ENCODE data around the gene ADAMTS2.
"Not testable (repeated sequence)": the region's sequence is repeated elsewhere in the genome, so short reads cannot be mapped to it uniquely, and the experiment has no call there.

The ADAMTS2 gene

DNA sequence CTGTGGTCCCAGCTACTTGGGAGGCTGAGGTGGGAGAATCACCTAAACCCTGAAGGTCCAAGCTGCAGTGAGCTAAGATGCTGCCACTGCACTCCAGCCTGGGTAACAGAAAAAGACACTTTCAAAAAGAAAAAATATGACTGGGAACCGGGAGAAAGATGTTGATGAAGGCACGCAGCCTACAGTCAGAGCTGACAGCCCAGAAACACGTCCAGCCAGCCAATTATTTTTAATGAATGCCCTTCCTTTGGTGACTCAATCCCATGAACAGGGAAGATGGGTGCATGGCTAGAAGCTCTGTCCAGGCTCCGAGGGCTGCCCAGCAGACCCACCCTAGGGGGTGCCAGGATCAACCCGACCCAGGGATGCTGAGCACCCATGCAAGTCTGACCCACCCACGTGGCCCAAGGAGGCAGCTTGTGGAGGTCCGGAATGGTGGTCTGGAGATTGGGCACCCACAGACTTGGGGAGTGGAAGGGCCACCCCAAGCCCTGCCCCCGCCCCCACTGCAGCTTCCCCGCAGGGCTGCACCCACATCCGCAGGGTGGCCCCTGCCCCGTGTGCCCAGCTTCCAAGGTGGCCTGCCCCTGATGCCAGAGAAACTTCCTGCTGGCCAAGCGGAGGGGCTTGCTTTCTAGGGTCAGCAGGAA lies 51.0 kb downstream of the ADAMTS2 start:
- no peak for DNase-seq

DNA sequence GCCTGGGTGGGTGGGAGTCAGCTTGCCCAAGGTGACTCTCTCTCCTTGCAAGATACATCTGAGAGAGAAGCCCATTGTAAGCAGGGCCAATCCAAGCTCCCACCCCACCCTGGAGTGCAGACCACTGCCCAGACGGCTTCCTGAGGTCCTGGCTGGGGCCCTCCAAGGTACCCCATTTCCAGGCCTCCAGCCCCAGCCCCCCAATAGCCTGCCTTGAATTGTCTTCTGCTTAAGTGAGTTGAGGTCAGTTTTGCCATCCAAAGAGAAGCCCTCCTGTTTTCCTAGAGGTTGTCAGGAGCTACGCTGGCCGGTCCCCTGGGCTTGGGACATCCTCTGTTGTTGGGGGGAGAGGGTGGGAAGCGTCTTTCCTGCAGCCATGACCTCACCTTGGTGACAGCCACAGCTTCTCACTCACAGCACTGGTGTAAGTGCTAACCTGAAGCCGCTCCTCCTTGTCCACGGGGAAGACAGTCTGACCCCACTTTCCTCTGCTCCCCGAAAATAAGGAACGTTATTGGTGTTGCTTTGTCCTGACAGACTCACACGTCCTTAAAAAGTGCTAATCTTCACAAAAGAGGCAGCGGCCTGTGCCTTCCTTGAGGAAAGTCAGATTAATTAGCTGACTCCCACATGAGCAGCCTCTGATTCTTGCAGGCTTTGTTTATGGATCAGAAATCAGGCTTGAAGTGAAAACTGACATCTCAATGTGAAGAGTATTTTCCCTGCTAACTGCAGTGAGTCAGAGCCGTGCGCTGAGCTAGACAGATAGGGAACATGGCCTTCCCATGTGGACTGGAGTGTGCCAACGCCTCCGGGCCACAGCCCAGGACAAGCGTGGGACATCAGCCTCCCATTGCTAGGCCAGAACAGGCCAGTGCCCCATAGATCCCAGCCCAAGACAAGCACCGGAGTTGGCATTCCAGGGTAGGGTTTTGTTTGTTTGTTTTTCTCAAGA lies 52.3 kb downstream of the ADAMTS2 start:
- no peak for DNase-seq

GRCh38 chr5:179292202-179292601 lies 53.1 kb downstream of the ADAMTS2 start:
- no peak for DNase-seq

GRCh38 chr5:179290681-179291540 lies 54.4 kb downstream of the ADAMTS2 start:
- no peak for DNase-seq

GRCh38 chr5:179289756-179290385 lies 55.4 kb downstream of the ADAMTS2 start:
- DNase-seq = no peak

DNA sequence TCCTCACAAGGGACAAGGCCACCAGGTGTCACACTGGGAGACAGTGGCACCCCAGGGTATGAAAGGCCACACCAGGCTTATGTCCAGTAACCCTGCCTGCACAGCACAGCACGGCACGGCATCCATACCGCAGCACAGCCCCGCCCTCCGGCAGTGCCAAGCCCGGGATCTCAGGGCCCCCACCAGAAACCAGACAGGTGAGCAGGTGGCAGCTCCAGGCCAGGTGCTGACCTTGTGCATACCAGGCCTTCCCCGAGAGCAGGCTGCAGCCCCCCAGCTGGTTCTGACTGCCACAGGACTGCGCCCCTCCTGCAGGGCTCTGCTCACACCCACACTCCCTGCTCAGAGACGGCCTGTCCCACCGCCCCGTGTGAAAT lies 56.5 kb downstream of the ADAMTS2 start:
- no peak for DNase-seq

DNA sequence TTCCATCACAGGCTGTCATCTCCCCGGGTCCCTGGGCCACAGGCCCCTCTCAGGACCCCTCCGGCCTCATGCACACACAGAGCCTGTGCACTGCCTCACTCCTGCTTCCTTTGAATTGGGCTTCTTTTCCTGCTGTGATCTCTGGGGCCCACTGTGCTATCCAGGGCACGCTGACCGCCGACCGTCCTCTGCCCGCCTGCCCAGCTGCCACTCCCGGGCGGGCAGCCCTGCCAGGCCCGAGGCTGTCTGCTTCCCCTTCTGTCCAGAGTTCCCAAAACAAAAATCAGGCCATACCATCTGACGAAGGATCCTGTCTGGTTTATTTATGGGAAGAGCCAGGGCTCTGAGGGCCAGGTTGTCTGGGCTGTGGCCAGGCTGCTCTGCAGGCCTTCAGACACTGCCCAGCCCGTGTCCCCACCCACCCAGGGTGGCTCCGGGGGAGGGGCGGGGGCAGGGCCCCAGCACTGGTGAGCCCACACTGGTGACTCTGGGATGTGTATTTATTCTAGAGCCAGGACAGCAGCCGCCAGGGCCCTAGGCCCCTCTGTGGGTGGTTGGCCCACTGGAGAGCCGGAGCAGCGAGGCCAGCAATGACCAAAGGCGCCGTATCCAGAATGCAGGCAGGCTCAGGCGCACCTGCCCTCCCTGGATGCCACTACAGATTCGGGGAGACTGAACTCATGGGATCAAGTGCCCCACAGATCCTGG lies 57.0 kb downstream of the ADAMTS2 start:
- DNase-seq = no peak

GRCh38 chr5:179287631-179288030 lies 57.6 kb downstream of the ADAMTS2 start:
- no peak for DNase-seq

DNA sequence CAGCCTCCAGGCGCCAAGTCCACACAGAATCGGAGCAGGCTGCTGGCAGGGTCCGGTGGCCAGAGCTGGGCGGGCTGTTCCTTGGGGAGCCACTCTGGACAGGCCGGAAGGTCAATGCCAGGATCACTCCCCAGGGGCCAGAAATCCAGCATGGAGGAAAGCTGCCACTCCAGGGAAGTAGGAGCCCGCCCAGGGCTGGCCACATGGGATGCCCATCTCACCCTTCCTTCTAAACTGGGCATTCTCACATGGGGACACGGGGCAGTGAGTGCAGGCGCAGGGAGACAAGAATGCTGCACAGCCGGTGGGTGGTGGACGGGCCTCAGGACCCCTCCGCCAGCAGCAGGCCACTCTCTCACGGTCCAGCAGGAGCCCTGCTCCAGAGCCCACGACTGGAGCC lies 58.2 kb downstream of the ADAMTS2 start:
- DNase-seq = no peak

DNA sequence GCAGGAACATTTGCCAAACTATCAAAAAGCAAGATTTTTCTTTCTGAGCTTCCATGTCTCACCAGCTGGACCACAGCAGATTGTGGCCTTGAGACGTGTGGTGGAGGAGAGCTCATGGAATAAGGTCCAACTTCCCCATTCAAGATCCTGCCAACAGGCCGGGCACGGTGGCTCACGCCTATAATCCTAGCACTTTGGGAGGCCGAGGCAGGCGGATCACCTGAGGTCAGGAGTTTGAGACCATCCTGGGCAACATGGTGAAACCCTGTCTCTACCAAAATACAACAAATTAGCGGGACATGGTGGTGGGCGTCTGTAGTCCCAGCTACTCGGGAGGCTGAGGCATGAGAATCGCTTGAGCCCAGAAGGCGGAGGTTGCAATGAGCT lies 59.5 kb downstream of the ADAMTS2 start:
- not testable (repeated sequence) for DNase-seq

DNA sequence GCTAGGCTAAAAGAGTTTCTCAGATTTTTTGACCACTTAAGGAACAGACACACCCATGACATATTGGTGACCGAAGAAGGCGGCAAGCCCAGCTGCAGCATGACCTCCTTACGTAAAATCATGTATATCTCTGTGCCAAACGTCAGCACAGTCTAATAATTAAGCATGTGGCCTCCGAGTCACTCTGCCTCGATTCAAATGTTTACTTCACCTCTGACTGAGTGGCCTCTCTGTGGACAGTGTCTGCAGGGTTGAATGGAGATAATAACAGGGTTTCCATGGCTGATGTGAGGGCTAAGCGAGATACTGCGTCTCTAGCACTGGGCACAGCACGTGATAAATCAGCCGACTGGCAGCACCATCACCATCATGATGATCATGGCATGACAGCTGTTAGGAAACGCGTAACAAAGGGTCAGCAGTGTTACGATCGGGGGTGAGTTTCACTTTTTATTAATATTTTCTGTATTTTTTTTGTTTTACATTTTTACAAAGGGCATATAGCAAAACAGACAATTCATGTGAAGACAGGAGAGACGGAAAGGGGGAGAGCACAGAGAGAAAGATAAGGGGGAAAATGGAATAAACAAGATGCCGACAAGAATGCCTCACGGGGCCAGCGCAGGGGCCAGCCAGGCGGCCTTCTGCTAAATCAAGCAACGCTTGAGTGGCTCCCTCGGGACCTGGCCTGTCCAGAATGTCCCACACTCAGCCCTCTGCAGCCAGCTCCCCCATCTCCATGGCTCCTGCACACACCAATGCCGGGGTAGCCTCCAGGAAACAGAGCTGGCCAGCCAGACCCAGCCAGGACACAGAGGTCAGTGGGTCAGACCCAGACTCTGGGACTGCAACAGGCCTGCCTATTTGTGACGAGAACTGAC lies 60.3 kb downstream of the ADAMTS2 start:
- no peak for DNase-seq

GRCh38 chr5:179283908-179284307 lies 61.4 kb downstream of the ADAMTS2 start:
- not testable (repeated sequence) for DNase-seq

DNA sequence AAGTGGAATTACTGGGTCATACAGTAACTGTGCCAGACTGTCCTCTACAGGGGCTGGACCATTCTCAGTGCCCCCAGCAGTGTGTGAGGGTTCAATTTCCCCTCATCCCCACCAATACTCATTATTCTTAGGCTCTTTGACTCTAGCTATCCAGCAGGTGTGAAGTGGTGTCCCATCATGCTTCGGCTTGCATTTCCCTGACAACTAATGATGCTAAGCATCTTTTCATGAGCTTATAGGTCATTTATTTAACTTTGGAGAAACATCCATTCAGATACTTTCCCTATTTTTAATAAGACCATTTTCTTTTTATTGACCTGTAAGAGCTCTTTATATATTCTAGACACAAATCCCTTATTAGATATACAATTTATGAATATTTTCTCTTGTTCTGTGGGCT lies 63.6 kb downstream of the ADAMTS2 start:
- no peak for DNase-seq

- no peak for DNase-seq
Measured at GRCh38 chr5:179280095-179280490, 65.2 kb downstream of the ADAMTS2 start.

DNA sequence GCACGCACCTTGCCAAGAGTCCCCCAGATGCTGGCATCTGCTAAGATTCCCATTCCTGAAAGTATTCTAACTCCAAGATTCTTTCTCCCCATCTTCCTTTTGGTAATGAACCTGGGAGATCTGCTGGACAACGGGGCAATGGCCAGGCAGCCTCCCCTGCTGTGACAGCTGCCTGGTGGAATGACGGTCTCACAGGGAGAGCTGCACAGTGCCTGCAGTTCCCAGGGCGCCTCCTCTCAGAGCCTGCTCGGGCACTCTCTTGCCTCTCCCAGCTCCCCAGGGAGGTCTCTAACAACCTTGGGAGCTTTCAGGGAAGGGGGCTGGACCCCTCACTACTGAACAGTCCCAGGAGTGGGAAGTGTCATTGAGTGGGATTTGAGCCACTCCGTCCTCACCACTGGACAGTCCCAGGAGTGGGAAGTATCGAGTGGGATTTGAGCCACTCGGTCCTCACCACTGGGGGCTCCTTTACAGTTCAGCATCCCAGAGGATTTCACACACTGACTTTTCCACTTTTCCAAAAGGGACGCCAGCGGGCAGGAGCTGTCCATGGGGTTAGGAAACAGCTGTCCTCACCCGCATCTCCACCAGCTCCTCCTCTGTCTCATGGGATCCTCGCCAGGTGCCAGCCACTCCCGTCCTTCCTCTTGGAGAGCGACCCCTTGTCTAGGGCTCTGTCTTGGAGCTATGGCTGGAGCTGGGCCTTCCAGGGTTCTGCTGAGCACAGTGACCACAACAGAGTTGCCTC lies 65.7 kb downstream of the ADAMTS2 start:
- no peak for DNase-seq

DNA sequence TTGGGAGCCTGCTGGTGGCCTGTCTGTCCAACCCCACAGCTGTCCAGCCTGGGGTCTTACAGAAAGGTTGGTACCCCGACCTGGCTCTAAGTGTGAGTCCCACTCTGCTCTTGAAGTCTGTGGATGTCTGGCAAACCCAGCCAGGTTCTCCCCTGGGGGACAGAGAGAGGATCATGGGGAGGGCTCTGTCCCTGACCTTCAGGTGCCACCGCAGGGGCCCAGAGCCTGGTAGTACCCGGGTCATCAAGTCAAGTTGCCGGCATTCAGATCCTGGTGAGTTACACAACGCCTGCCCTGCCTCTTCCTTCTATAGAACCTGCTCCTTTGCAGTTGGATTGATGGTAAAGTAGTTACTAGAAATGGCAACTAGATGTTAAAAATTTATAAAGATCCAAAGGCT lies 66.7 kb downstream of the ADAMTS2 start:
- DNase-seq = no peak

DNA sequence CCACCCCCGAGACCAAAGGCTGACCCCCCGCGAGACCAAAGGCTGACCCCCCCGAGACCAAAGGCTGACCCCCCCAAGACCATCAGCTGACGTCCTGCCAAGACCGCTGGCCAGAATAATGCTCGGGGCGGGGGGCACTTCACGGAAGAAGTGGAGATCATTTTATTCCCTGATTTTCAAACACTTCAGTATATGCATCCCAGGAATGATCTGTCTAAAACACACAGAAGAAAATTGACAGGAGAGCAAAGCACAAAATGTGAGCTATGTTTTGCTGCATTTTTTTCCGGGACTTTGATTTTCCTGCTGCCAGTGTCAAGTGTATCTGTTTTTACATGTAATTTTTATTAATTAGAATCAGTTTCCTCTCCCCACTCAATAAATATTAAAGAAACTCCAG lies 67.1 kb downstream of the ADAMTS2 start:
- DNase-seq = no peak

DNA sequence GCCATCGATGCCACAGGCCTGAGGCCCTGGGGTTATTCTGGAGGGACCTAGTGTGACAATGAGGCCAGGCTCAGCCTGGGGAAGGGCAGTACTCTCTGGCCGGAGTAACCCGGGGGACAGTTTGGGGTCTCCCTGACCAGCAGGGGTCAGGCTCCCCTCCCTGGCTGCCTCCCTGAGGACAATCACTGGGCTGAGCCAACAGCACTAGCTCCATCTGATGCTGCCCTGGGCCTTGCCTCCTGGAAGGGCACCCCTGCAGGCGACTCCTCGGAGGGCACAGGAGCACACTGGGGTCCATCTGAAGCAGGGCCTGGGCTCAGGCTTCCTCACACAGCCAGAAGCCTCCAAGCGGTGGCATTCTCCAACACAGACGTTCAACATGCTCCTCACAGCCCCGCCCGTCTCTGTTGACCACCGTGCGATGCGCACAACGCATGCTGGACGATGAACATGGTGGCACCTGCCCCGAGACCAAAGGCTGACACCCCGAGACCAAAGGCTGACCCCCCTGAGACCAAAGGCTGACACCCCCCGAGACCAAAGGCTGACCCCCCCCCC lies 68.3 kb downstream of the ADAMTS2 start:
- no peak for DNase-seq

DNA sequence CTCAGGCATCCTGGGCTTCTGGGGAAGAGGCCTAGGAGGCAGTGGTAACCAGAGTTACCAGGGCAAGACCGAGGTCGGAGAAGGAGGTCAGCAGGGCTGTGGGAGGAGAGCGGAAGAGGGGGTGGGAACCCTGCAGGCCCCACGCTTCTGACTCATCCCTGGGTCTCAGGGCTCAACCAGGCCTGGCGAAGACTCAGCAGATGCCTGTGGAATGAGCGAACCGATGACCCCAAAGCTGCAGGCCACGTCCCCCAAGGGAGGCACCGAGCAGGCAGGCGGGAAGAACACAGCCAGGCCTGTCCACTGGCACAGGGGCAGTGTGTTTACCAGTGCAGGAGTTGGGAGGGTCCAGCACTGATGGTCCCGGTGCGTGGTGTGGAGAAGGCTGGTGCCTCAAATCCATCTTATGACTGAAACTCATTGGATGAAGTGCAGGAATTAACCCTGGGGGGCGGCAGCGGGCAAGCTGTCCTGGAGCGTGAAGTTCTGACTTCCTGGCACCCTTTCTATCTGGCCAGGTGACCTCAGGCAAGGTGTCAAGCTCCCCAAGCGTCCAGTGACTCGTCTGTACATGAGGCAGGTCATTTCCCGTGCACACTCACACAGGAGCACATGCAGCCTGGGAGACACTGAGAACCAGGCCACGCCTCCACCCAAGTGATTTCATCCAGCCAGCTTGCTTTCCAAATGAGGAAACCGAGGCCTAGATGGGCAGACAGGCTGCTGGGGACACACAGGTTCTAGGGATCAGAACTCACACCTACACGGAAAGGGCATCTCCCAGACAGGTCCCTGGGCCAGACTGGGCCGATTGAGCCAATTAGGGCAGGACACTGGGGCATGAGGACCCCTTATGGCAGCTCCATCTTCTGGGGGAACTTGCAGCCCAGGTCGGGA lies 69.1 kb downstream of the ADAMTS2 start:
- DNase-seq = no peak

Data from activated CD4-positive, alpha-beta T cell treated with anti-CD3 and anti-CD28 coated beads, Interleukin-2, amount 50 U/mL, for 48 hours (primary cell).